GM18498 (cell line): ENCODE results near the gene GLI2.

Source experiments
- ATAC-seq: cut with Tn5 transposase; IDR thresholded peaks from one replicate; pipeline ENCODE4 v1.9.1; 2021; ENCODE audit warnings: mild to moderate bottlenecking, moderate library complexity; ENCODE audit not compliant: unreplicated experiment

GLI2 gene

DNA sequence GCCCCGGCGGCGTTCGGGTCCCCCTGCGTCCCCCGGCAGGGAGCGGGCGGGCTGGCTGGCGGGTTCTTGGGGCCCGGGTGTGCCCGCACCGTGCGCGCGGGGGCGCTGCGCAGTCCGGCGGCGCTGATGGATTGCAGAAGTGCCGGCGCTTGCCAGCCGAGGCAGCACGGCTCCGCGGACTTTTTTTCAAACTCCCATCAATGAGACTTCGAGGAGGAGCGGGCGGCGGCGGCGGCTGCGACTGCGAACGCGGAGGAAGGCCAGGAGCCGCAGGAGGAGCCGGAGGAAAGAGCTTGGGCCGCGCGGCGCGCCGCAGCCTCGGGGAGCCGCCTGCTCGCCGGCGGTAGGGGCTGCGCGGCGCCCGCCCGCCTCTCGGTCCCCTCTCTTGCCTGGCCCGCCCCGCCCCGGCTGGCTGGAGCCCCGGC is at the start of gene GLI2:
Gene GLI2 (plus strand): TSS at position 123 of the 425 bp plus-strand sequence. CDS start 61,453 bp downstream, outside the sequence.
- peak; percentile 62 for ATAC-seq

GRCh38 chr2:120685974-120686297 is 49.7 kb upstream of the GLI2 start:
- ATAC-seq, result no peak

DNA sequence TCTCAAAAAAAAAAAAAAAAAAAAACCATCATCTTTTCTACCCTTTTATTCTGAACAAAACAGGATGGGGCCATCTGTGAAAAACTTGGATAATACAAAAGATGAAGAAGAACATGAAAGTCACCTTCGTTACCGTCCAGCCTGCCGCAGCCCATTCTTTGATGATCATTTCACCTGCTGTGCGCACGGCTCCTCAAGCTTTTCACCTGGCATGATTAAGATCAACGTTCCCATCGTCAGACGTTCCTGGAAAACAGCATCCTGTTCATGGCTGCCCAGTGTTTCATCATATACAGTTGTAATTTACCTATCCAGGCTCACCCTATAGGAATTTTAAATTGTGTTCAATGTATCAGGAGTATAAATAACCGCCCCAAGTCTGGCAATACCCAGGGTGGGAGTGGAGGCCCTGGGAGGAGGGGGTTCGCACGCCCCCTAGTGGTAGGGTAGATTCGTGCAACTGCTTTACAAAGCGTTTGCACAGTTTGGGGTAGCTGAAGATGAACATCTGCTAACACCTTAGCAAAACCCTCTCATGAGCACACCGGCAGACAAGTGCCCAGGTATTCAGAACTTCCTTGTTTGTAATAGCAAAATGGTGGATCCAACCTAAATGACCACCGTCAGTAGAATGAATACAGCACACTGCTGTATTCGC is 49.0 kb upstream of the GLI2 start:
- ATAC-seq, result no peak

- ATAC-seq, result no peak
Measured at GRCh38 chr2:120687210-120687609, 48.5 kb upstream of the GLI2 start.

- ATAC-seq, result no peak
Measured at GRCh38 chr2:120690521-120690920, 45.1 kb upstream of the GLI2 start.

DNA sequence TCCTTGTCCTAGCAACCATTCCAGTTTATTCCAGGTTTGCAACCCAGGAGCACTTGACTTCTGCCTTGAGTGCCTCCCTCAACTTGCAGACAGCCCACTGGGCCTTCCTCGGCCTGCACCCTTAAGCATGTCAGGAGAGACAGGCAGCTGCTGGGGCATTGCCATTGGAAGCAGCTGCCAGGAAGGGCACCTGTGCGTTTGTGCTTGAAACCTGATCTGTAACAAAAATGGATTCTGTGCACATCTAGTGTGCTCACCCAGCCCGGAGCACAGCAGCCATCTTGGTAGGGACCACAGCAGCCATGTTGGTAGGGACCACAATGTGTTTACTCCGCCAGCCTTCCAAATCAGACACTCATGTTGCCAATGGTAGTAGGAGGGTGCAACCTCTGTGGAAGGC is 44.3 kb upstream of the GLI2 start:
- no peak for ATAC-seq

GRCh38 chr2:120692691-120693090 is 43.0 kb upstream of the GLI2 start:
- ATAC-seq, result no peak

GRCh38 chr2:120693121-120693520 is 42.5 kb upstream of the GLI2 start:
- no peak for ATAC-seq

DNA sequence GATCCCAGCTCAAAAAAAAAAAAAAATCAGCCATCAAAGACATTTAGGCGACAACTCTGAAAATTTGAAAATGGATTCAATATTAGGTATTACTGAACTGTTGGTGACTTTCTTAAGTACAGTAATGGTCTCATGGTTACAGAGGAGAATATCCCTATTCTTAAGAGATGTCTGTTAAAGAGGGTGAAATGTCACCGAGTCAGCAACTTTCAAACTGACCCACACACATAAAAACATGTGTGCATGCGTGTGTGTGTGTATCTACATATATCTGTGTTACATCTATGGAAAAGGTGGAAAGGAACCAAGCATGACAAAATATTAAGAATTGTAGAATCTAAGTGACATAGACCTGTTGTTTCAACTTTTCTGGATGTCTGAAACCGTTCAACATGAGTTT is 41.6 kb upstream of the GLI2 start:
- no peak for ATAC-seq

- no peak for ATAC-seq
Measured at GRCh38 chr2:120697471-120697870, 38.2 kb upstream of the GLI2 start.

DNA sequence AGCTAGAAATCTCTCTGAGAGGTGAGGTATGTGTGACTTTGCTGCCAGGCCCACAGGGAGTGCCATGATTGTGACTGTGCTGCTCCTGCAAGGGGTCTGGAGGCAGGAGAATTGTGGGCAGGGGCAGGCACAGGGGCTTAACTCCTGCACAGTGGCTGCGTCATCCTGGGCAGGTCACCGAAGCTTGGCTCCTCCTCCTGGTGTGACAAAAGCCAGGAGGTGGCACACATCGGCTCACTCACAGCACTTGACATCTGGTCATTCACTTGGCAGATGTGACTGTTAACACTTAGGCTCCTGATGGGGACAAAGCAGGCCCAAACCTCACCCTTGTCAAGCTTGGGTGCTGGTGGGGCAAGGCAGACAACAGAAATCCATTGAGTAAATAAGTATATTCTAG is 36.4 kb upstream of the GLI2 start:
- ATAC-seq, result no peak

GRCh38 chr2:120700659-120701058 is 35.0 kb upstream of the GLI2 start:
- no peak for ATAC-seq

GRCh38 chr2:120701096-120701495 is 34.6 kb upstream of the GLI2 start:
- ATAC-seq, result no peak

DNA sequence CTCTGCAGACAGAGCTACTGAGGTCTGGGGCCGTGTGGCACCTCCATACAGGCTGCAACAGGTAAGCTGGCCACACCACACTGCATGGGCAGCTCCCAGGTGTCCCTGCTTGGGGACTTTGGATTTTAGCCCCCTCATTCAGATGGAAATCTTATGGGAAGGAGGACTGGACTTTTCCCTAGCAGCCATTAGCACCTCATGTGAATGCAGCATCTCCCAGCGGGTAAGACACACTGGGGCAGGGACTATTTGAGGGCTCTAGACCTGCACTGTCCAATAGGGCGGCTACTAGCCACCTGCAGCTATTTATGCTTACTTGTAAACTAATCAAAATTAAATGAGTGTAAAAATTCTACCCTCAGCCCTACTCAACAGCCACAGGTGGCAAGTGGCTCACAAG is 34.2 kb upstream of the GLI2 start:
- ATAC-seq, result no peak

DNA sequence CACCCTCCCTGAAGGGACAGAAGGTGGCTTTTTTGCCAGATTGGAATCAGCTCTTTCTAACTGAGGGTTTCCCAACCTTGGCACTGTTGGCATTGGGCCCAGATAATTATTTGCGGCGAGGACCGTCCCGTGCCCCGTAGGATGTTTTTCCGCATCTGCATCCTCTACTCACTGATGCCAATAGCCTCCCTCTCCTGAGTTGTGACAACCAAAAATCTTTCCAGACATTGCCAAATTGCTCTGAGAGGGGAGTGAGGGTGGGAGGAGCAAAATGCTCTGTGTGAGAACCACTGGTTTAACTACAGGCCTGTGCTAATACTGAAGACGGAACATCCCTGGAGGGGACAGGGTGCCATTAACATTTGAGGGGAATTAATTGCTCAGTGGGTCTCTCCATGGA is 33.6 kb upstream of the GLI2 start:
- ATAC-seq, result no peak

DNA sequence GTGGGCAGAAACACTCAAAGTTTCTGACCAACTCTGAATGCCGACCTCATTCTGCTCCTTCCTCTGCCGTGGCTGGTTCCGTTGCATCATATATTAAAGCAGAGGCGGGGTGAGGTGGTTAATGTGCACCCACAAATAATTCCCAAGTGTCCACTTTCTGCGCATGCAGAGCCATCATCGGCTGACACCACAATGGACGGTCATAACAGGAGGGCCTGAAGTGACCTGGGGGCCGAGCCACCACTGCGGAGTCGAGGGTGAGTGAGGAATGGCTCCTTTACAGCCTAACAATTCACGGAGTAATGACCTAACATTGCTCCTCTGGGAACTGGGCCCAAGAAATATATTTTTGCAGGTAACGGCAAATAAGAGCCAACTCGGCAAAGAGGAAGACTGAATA is 32.9 kb upstream of the GLI2 start:
- no peak for ATAC-seq

- no peak for ATAC-seq
Measured at GRCh38 chr2:120703330-120703994, 32.2 kb upstream of the GLI2 start.

DNA sequence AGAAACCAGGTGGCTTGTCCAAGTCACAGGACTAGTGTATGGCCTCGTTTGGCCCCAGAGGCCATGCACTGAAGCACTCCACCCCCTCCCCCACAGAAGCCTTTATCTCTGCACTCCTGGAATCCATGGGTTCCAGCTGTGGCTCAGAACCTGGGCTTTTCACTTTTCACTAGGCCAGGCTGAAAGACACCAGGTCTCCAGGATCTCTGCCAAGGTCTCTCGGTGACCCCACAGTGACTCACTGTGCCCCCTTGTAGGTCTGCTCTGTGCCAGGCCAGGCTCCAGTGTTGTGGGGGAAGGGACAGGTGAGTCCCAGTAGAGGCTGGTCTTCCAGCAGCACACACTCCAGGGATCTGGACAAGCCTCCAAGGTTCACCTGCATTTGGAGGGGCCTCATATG is 31.0 kb upstream of the GLI2 start:
- ATAC-seq, result no peak

DNA sequence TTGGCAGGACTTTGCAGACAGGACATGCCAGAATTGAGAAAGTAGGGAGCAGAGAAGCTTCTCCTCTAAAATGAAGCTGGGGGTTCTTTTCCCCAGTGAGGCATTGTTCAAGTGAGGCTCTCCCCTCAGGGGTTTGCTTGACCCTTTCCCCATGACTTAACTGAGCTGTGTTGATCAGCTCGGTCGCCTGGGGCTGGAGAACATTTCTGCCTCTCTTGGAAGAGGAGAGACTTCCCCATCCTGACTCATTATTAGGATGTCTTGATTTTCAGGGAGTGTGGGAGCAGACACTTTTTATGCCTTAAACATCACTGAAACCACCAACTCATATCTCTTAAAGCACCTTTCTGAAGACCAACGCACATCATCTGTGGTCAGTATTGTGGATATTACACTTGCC is 27.9 kb upstream of the GLI2 start:
- ATAC-seq, result no peak

- no peak for ATAC-seq
Measured at GRCh38 chr2:120708944-120709607, 26.6 kb upstream of the GLI2 start.

DNA sequence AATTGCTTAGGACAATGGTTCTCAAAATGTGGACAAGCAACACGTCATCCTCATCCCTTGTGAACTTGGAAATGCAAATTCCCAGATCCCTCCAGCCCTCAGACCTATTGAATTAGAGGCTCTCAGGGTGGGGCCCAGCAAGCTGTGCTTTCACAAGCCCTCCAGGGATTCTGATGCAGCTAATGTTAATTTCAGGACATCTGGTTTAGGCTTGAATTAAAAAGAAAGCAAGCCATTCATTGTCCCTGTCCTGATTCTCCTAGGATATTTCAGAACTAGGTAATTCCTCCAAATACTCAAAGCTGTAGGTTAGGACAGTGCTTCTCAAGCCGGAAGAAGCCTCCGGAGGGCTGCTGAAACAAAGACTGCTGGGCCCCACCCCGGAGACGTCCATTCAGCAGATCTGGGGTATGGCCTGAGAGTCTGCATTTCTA is 26.0 kb upstream of the GLI2 start:
- no peak for ATAC-seq

DNA sequence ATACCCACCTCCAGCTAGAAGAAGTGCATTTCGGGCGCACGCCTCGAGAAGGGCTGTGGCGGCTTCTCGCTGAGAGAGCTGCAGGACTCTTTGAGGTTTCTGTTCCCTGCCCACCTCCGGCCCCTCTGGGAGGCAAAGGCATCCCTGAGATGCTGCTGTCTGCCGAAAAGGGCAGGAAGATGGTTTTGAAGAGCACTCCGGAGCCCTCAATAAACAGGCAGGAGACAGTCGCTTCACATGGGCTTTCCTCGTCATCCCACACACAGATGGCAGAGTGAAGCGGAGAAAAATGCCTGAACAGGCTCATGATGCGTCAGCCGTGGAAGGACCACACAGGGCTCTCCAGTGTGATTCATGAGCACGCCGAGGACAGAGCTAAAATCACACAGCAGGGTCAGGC is 25.4 kb upstream of the GLI2 start:
- ATAC-seq, result no peak
